ENCODE results near the gene MRPL14. TPM values are rescaled to one million over a fixed set of nuclear protein-coding genes. Genes with fewer than 3 reads are reported as not detected.

Gene MRPL14
- total RNA-seq (2011; cell fraction: chromatin; rRNA removed; ENCODE audit: low replicate concordance): 39.2 and 66.5 TPM in 2 replicates
- 54.2 and 60.8 TPM in 2 replicates for total RNA-seq (2011; cell fraction: nucleolus; rRNA removed)
- 55.7 and 67.6 TPM in 2 replicates for total RNA-seq (2011; cell fraction: nucleoplasm; rRNA removed)
- 166 and 199 TPM in 2 replicates for total RNA-seq (2014; rRNA removed)
- total RNA-seq (2014; rRNA removed; fragmentation: Illumina TruSeq; extraction: Trizol): 97.5 and 126 TPM in 2 replicates
- total RNA-seq (2015; rRNA removed; fragmentation: Illumina TruSeq; extraction: Trizol): 130 and 136 TPM in 2 replicates
- total RNA-seq (2021): 143 and 149 TPM in 2 replicates
- polyA plus RNA-seq (2011; rRNA removed): 145 and 165 TPM in 2 replicates
- 149 and 217 TPM in 2 replicates for polyA plus RNA-seq (2011; cell fraction: cytosol; rRNA removed)
- 68.7 and 82.6 TPM in 2 replicates for polyA plus RNA-seq (2011; cell fraction: nucleus; rRNA removed)
- polyA plus RNA-seq (2012): 102 and 171 TPM in 2 replicates
- 134 and 163 TPM in 2 replicates for polyA plus RNA-seq (2014; fragmentation: Illumina TruSeq; extraction: Trizol)
- polyA plus RNA-seq (2014; fragmentation: Nextera tagmentation; extraction: Ambion mirVana): 100 to 1,000 TPM; 414 to 424 TPM
- polyA plus RNA-seq (2014; rRNA removed): 195 and 240 TPM in 2 replicates
- polyA minus RNA-seq (2011; rRNA and poly(A)+ RNA removed): 39.8 and 41.8 TPM in 2 replicates
- polyA minus RNA-seq (2011; cell fraction: cytosol; rRNA and poly(A)+ RNA removed): 38.6 and 39.1 TPM in 2 replicates
- 15.3 and 25.4 TPM in 2 replicates for polyA minus RNA-seq (2011; cell fraction: nucleus; rRNA and poly(A)+ RNA removed)
- Bru-seq, nascent RNA: percentile 94 among the genes with signal in this experiment
- BruChase-seq, experiment 1, labeled RNA remaining after a 2-hour chase: percentile 95 among the genes with signal in this experiment
- BruChase-seq, experiment 2, labeled RNA remaining after a 6-hour chase: percentile 93 among the genes with signal in this experiment
- long read RNA-seq, experiment 1, transcript MRPL14-201 (3 exons, 959 nt): major isoform, 373 of 427 reads
- long read RNA-seq, experiment 1, partial matches to known transcripts: 10 of 427 reads
- long read RNA-seq, experiment 1, other reads (novel, unspliced or antisense): 44 of 427 reads
- long read RNA-seq, experiment 2, transcript MRPL14-201 (3 exons, 959 nt): major isoform, 174 of 222 reads
- long read RNA-seq, experiment 2, partial matches to known transcripts: 25 of 222 reads
- long read RNA-seq, experiment 2, other reads (novel, unspliced or antisense): 23 of 222 reads
- long read RNA-seq, experiment 3, transcript MRPL14-201 (3 exons, 959 nt): major isoform, 217 of 234 reads
- long read RNA-seq, experiment 3, partial matches to known transcripts: 8 of 234 reads
- long read RNA-seq, experiment 3, other reads (novel, unspliced or antisense): 9 of 234 reads

DNA sequence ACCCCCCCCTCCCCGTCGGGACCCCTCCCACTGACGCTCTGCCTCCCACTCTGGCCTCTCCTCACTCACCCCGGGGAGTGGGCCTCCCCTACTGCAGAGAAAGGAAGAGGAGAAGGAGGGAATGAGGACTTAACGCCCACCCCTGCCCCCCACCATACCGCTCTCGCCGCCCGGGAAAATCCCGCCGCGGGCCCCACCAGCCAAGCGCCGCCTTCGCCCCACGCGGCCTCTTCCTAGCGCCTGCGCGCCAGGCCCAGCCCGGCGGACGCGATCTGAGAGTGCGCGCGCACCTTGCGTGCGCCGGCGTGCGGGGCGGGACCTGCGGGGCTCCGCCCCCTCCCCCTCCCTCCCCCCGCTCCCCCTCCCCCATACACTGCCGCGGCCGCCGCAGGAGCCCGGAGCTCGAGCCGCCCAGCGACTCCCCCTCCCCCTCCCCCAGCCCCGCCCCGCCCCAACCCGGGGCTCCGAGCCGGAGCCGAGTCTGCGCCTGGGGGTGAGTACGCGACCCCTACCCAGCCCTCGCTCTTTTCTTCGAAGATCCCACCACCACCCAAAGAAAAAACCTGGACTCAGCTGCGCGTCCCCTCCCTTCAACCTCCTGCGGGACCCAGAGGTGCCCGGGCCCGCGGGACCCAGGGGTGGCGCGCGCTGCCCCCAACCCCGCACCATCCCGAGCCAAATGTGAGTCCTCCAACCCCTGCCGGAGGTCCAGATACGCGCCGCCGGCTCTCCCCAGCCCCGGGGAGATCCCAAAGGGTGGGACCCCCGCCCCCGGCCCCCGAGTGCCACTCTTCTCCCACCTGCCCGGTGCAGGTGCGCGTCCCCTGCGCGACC is at the start of gene MRPL14, which contains the start of gene TMEM63B:
TSS of gene MRPL14 (minus strand) at position 267 of the 834 bp plus-strand sequence. CDS start 10,841 bp downstream, outside the sequence.
TSS of gene TMEM63B (plus strand) at position 369 of the 834 bp plus-strand sequence. CDS start 7,031 bp downstream, outside the sequence.
- POLR2A ChIA-PET: interaction anchor here (0.5 to 1.0 kb wide), 3 partner anchors 16 to 203 kb away, joined by 3 to 4 read pairs (median 3); partner anchors contain the start of gene HSP90AB1
- peaks cover 51 to 64% of the 10 kb centered on the region in 2 experiments for H3K4me1 ChIP-seq (replicated peaks in 1 of 2; ENCODE audit: control insufficient read depth in 2 of 2, insufficient read depth in 2 of 2, low read length in 2 of 2)
- H4K20me1 ChIP-seq (replicated peaks; ENCODE audit: control insufficient read depth, insufficient read depth, low read length): peaks cover 39% of the 10 kb centered on the region
- ATAC-seq (peak; percentile 85), DNase-seq (ENCODE audit: extremely low read depth in 1 of 4, low spot score in 3 of 4) (peak; percentile 94 to 99 (median 99)), FAIRE-seq (no peak)
- H3K9me3 ChIP-seq (replicated peaks; ENCODE audit: control insufficient read depth, insufficient read depth, low read depth, low read length): no peaks in the 10 kb centered on the region
- H3K9me1 ChIP-seq (ENCODE audit: control insufficient read depth, insufficient read depth, low read length): no peaks in the 10 kb centered on the region
- H3K27ac ChIP-seq (ENCODE audit: extremely low read depth, low read depth, low read length): peak within 1 kb of the TSS; percentile 75
- no peaks in the 10 kb centered on the region for H3K27me3 ChIP-seq (ENCODE audit: control insufficient read depth in 2 of 2, insufficient read depth in 2 of 2, low read length in 2 of 2)
- in situ Hi-C loops (cut with MboI): no loop called here
- CTCF ChIA-PET (ENCODE audit: low intra/inter-chr PET ratio): no interaction called here
- WGBS (ENCODE audit: insufficient coverage, low coverage, missing lambda C conversion rate): 0% methylated on average over 38 of the region's 80 CpGs
- peaks cover 39% of the 10 kb centered on the region for H3K36me3 ChIP-seq (ENCODE audit: control insufficient read depth, insufficient read depth, low read length)
- peaks cover 93% of the 10 kb centered on the region for H3K79me2 ChIP-seq (ENCODE audit: control insufficient read depth, insufficient read depth, low read length)
- peak within 1 kb of the TSS; percentile 78 to 92 for H3K9ac ChIP-seq (ENCODE audit: insufficient read depth in 1 of 2, low read depth in 2 of 2, low read length in 2 of 2)
- intact Hi-C loops (cut with micrococcal nuclease): loop anchor here (5.0 kb wide), 1 partner anchor 500 kb away; the partner anchor contains the start of gene GTPBP2
- H3K4me2 ChIP-seq (ENCODE audit: insufficient read depth, low read length): peak within 1 kb of the TSS; percentile 94
- no TSS peak for BruUV-seq (replicated peaks)
- peak within 1 kb of the TSS; percentile 76 for H3K4me3 ChIP-seq
- H2AFZ ChIP-seq (ENCODE audit: low read depth, low read length): peak within 1 kb of the TSS; percentile 67
- TF ChIP-seq, protein P1, sequence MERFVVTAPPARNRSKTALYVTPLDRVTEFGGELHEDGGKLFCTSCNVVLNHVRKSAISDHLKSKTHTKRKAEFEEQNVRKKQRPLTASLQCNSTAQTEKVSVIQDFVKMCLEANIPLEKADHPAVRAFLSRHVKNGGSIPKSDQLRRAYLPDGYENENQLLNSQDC (CRISPR knock-in tag; IDR thresholded peaks at IDR 0.05): peak; percentile 47; the same call in 1 of the 2 replicates
- TF ChIP-seq KDM1A (IDR thresholded peaks at IDR 0.05) (peak in 1 of 2 experiments; percentile 86; a peak in 2 of 4 replicates), KAT2B (IDR thresholded peaks at IDR 0.05; ENCODE audit: low read depth, low read length) (no peak), RFX5 (IDR thresholded peaks at IDR 0.05; ENCODE audit: low read depth, low read length) (no peak), BCOR (IDR thresholded peaks at IDR 0.05) (no peak), FOSL1 (tag; conservative IDR thresholded peaks at IDR 0.05) (no peak), NCOR1 (IDR thresholded peaks at IDR 0.05) (0 out of 2 replicates have a peak, but pooled peaks have one; percentile 33), GMEB1 (CRISPR knock-in tag; IDR thresholded peaks at IDR 0.05) (peak; percentile 90), ZNF197 (CRISPR knock-in tag; IDR thresholded peaks at IDR 0.05; ENCODE audit: low read depth) (no peak), POLR2G (IDR thresholded peaks at IDR 0.05; ENCODE audit: low read depth, low read length) (peak; percentile 91), RB1 (IDR thresholded peaks at IDR 0.05; ENCODE audit: low read depth) (peak; percentile 66), MEIS2 (IDR thresholded peaks at IDR 0.05; ENCODE audit: partially characterized antibody) (peak; percentile 84), FOXP1 (CRISPR knock-in tag; IDR thresholded peaks at IDR 0.05) (peak; percentile 74; the same call in 1 of the 2 replicates), CBX8 (IDR thresholded peaks at IDR 0.05; ENCODE audit: borderline replicate concordance, extremely low read depth, low read depth, low read length, poor library complexity, severe bottlenecking) (no peak), NFATC3 (IDR thresholded peaks at IDR 0.05) (no peak)

Measured in K562 (cell line).